ENCODE data around the gene IGSF21.

IGSF21 gene

GRCh38 chr1:18314399-18314798 is 206.8 kb downstream of the IGSF21 start:
- Histone ChIP-seq H3K27me3 (ENCODE audit: control insufficient read depth, insufficient read depth, low read length) (no peaks in the 10 kb centered on the region), H3K9ac (ENCODE audit: low read length) (no peak overlapping the region), H3K9me3 (ENCODE audit: control insufficient read depth, low read depth, low read length) (no peaks in the 10 kb centered on the region), H3K4me1 (ENCODE audit: control insufficient read depth, low read depth, low read length) (no peaks in the 10 kb centered on the region), H3K27ac (ENCODE audit: low read length) (no peak overlapping the region), H3K36me3 (ENCODE audit: control insufficient read depth, low read depth, low read length) (no peaks in the 10 kb centered on the region), H3K4me3 (ENCODE audit: low read length) (no peak overlapping the region)

- H3K4me1 ChIP-seq (ENCODE audit: control insufficient read depth, low read depth, low read length), result no peaks in the 10 kb centered on the region
- no peaks in the 10 kb centered on the region for H3K36me3 ChIP-seq (ENCODE audit: control insufficient read depth, low read depth, low read length)
- no peaks in the 10 kb centered on the region for H3K27me3 ChIP-seq (ENCODE audit: control insufficient read depth, insufficient read depth, low read length)
- H3K4me3 ChIP-seq (ENCODE audit: low read length), result no peak overlapping the region
- H3K9ac ChIP-seq (ENCODE audit: low read length), result no peak overlapping the region
- H3K9me3 ChIP-seq (ENCODE audit: control insufficient read depth, low read depth, low read length), result no peaks in the 10 kb centered on the region
- no peak overlapping the region for H3K27ac ChIP-seq (ENCODE audit: low read length)
These were observed 207.9 kb downstream of the IGSF21 start for GRCh38 chr1:18315449-18315848.

GRCh38 chr1:18316764-18317163 is 209.2 kb downstream of the IGSF21 start:
- H3K9ac ChIP-seq (ENCODE audit: low read length), result no peak overlapping the region
- H3K36me3 ChIP-seq (ENCODE audit: control insufficient read depth, low read depth, low read length), result no peaks in the 10 kb centered on the region
- H3K9me3 ChIP-seq (ENCODE audit: control insufficient read depth, low read depth, low read length), result no peaks in the 10 kb centered on the region
- no peak overlapping the region for H3K27ac ChIP-seq (ENCODE audit: low read length)
- H3K4me3 ChIP-seq (ENCODE audit: low read length), result no peak overlapping the region
- H3K4me1 ChIP-seq (ENCODE audit: control insufficient read depth, low read depth, low read length), result no peaks in the 10 kb centered on the region
- H3K27me3 ChIP-seq (ENCODE audit: control insufficient read depth, insufficient read depth, low read length), result peaks cover 1% of the 10 kb centered on the region

- H3K4me1 ChIP-seq (ENCODE audit: control insufficient read depth, low read depth, low read length), result no peaks in the 10 kb centered on the region
- H3K27me3 ChIP-seq (ENCODE audit: control insufficient read depth, insufficient read depth, low read length), result peaks cover 7% of the 10 kb centered on the region
- H3K9ac ChIP-seq (ENCODE audit: low read length), result no peak overlapping the region
- H3K4me3 ChIP-seq (ENCODE audit: low read length), result no peak overlapping the region
- H3K36me3 ChIP-seq (ENCODE audit: control insufficient read depth, low read depth, low read length), result no peaks in the 10 kb centered on the region
- no peaks in the 10 kb centered on the region for H3K9me3 ChIP-seq (ENCODE audit: control insufficient read depth, low read depth, low read length)
- no peak overlapping the region for H3K27ac ChIP-seq (ENCODE audit: low read length)
These were observed 211.5 kb downstream of the IGSF21 start for GRCh38 chr1:18319099-18319498.

- no peaks in the 10 kb centered on the region for H3K36me3 ChIP-seq (ENCODE audit: control insufficient read depth, low read depth, low read length)
- H3K27me3 ChIP-seq (ENCODE audit: control insufficient read depth, insufficient read depth, low read length), result peaks cover 7% of the 10 kb centered on the region
- H3K9ac ChIP-seq (ENCODE audit: low read length), result no peak overlapping the region
- H3K27ac ChIP-seq (ENCODE audit: low read length), result no peak overlapping the region
- H3K9me3 ChIP-seq (ENCODE audit: control insufficient read depth, low read depth, low read length), result no peaks in the 10 kb centered on the region
- H3K4me3 ChIP-seq (ENCODE audit: low read length), result no peak overlapping the region
- H3K4me1 ChIP-seq (ENCODE audit: control insufficient read depth, low read depth, low read length), result no peaks in the 10 kb centered on the region
These were observed 212.5 kb downstream of the IGSF21 start for GRCh38 chr1:18320051-18320450.

GRCh38 chr1:18322368-18323032 is 214.9 kb downstream of the IGSF21 start:
- no peaks in the 10 kb centered on the region for H3K9me3 ChIP-seq (ENCODE audit: control insufficient read depth, low read depth, low read length)
- H3K4me3 ChIP-seq (ENCODE audit: low read length), result no peak overlapping the region
- H3K27me3 ChIP-seq (ENCODE audit: control insufficient read depth, insufficient read depth, low read length), result peaks cover 7% of the 10 kb centered on the region
- no peaks in the 10 kb centered on the region for H3K4me1 ChIP-seq (ENCODE audit: control insufficient read depth, low read depth, low read length)
- no peaks in the 10 kb centered on the region for H3K36me3 ChIP-seq (ENCODE audit: control insufficient read depth, low read depth, low read length)
- H3K27ac ChIP-seq (ENCODE audit: low read length), result no peak overlapping the region
- H3K9ac ChIP-seq (ENCODE audit: low read length), result no peak overlapping the region

- Histone ChIP-seq H3K9ac (ENCODE audit: low read length) (no peak overlapping the region), H3K27me3 (ENCODE audit: control insufficient read depth, insufficient read depth, low read length) (peaks cover 7% of the 10 kb centered on the region), H3K36me3 (ENCODE audit: control insufficient read depth, low read depth, low read length) (no peaks in the 10 kb centered on the region), H3K27ac (ENCODE audit: low read length) (no peak overlapping the region), H3K4me3 (ENCODE audit: low read length) (no peak overlapping the region), H3K9me3 (ENCODE audit: control insufficient read depth, low read depth, low read length) (no peaks in the 10 kb centered on the region), H3K4me1 (ENCODE audit: control insufficient read depth, low read depth, low read length) (no peaks in the 10 kb centered on the region)
These were observed 215.7 kb downstream of the IGSF21 start for GRCh38 chr1:18323259-18323658.

- H3K4me1 ChIP-seq (ENCODE audit: control insufficient read depth, low read depth, low read length), result no peaks in the 10 kb centered on the region
- no peak overlapping the region for H3K9ac ChIP-seq (ENCODE audit: low read length)
- no peak overlapping the region for H3K4me3 ChIP-seq (ENCODE audit: low read length)
- peaks cover 7% of the 10 kb centered on the region for H3K27me3 ChIP-seq (ENCODE audit: control insufficient read depth, insufficient read depth, low read length)
- H3K27ac ChIP-seq (ENCODE audit: low read length), result no peak overlapping the region
- no peaks in the 10 kb centered on the region for H3K36me3 ChIP-seq (ENCODE audit: control insufficient read depth, low read depth, low read length)
- no peaks in the 10 kb centered on the region for H3K9me3 ChIP-seq (ENCODE audit: control insufficient read depth, low read depth, low read length)
These were observed 216.6 kb downstream of the IGSF21 start for GRCh38 chr1:18324246-18324645.

- no peaks in the 10 kb centered on the region for H3K9me3 ChIP-seq (ENCODE audit: control insufficient read depth, low read depth, low read length)
- H3K4me3 ChIP-seq (ENCODE audit: low read length), result no peak overlapping the region
- H3K27me3 ChIP-seq (ENCODE audit: control insufficient read depth, insufficient read depth, low read length), result peaks cover 7% of the 10 kb centered on the region
- no peak overlapping the region for H3K27ac ChIP-seq (ENCODE audit: low read length)
- H3K9ac ChIP-seq (ENCODE audit: low read length), result no peak overlapping the region
- no peaks in the 10 kb centered on the region for H3K36me3 ChIP-seq (ENCODE audit: control insufficient read depth, low read depth, low read length)
- no peaks in the 10 kb centered on the region for H3K4me1 ChIP-seq (ENCODE audit: control insufficient read depth, low read depth, low read length)
These were observed 217.5 kb downstream of the IGSF21 start for GRCh38 chr1:18325136-18325535.

- H3K27ac ChIP-seq (ENCODE audit: low read length), result no peak overlapping the region
- H3K27me3 ChIP-seq (ENCODE audit: control insufficient read depth, insufficient read depth, low read length), result peaks cover 7% of the 10 kb centered on the region
- no peaks in the 10 kb centered on the region for H3K9me3 ChIP-seq (ENCODE audit: control insufficient read depth, low read depth, low read length)
- no peak overlapping the region for H3K4me3 ChIP-seq (ENCODE audit: low read length)
- H3K36me3 ChIP-seq (ENCODE audit: control insufficient read depth, low read depth, low read length), result no peaks in the 10 kb centered on the region
- no peaks in the 10 kb centered on the region for H3K4me1 ChIP-seq (ENCODE audit: control insufficient read depth, low read depth, low read length)
- H3K9ac ChIP-seq (ENCODE audit: low read length), result no peak overlapping the region
These were observed 218.8 kb downstream of the IGSF21 start for GRCh38 chr1:18326211-18326897.

GRCh38 chr1:18327650-18328049 is 220.1 kb downstream of the IGSF21 start:
- Histone ChIP-seq H3K27ac (ENCODE audit: low read length) (no peak overlapping the region), H3K4me3 (ENCODE audit: low read length) (no peak overlapping the region), H3K9ac (ENCODE audit: low read length) (no peak overlapping the region), H3K27me3 (ENCODE audit: control insufficient read depth, insufficient read depth, low read length) (no peaks in the 10 kb centered on the region), H3K9me3 (ENCODE audit: control insufficient read depth, low read depth, low read length) (no peaks in the 10 kb centered on the region), H3K36me3 (ENCODE audit: control insufficient read depth, low read depth, low read length) (no peaks in the 10 kb centered on the region), H3K4me1 (ENCODE audit: control insufficient read depth, low read depth, low read length) (peaks cover 3% of the 10 kb centered on the region)

GRCh38 chr1:18328803-18329202 is 221.2 kb downstream of the IGSF21 start:
- H3K27ac ChIP-seq (ENCODE audit: low read length), result no peak overlapping the region
- no peaks in the 10 kb centered on the region for H3K27me3 ChIP-seq (ENCODE audit: control insufficient read depth, insufficient read depth, low read length)
- H3K4me1 ChIP-seq (ENCODE audit: control insufficient read depth, low read depth, low read length), result peaks cover 10% of the 10 kb centered on the region
- H3K4me3 ChIP-seq (ENCODE audit: low read length), result no peak overlapping the region
- no peaks in the 10 kb centered on the region for H3K9me3 ChIP-seq (ENCODE audit: control insufficient read depth, low read depth, low read length)
- H3K9ac ChIP-seq (ENCODE audit: low read length), result no peak overlapping the region
- H3K36me3 ChIP-seq (ENCODE audit: control insufficient read depth, low read depth, low read length), result no peaks in the 10 kb centered on the region

All from iPS-18a (cell line).